Osteocyte (in vitro differentiated cells): ENCODE data around the gene CAMKMT. TPM values are rescaled to one million over a fixed set of nuclear protein-coding genes. Genes with fewer than 3 reads are reported as not detected.

Experiments
- DNase-seq: peaks from one replicate; pipeline ENCODE4 v3.0.0; 2021; ENCODE audit warnings: mixed read lengths; ENCODE audit not compliant: unreplicated experiment; ENCODE audit errors: extremely low spot score
- H3K27ac Mint-ChIP-seq: one replicate; pipeline ENCODE4 v1.8.0; 2021; ENCODE audit warnings: mild to moderate bottlenecking, mixed read lengths; ENCODE audit not compliant: unreplicated experiment
- H3K27me3 Mint-ChIP-seq: one replicate; pipeline ENCODE4 v1.8.0; 2021; ENCODE audit warnings: mixed read lengths; ENCODE audit not compliant: unreplicated experiment
- H3K36me3 Mint-ChIP-seq: one replicate; pipeline ENCODE4 v1.8.0; 2021; ENCODE audit warnings: mixed read lengths; ENCODE audit not compliant: unreplicated experiment
- H3K4me1 Mint-ChIP-seq: one replicate; pipeline ENCODE4 v1.8.0; 2021; ENCODE audit warnings: mixed read lengths; ENCODE audit not compliant: unreplicated experiment
- H3K4me3 Mint-ChIP-seq: one replicate; pipeline ENCODE4 v1.8.0; 2021; ENCODE audit warnings: mild to moderate bottlenecking, moderate library complexity, mixed read lengths; ENCODE audit not compliant: unreplicated experiment
- H3K9me3 Mint-ChIP-seq: one replicate; pipeline ENCODE4 v1.8.0; 2021; ENCODE audit warnings: mixed read lengths; ENCODE audit not compliant: unreplicated experiment
- total RNA-seq: library from RNA; stranded (reverse); gene quantifications from 2 replicates; pipeline ENCODE4 v1.2.1, GENCODE V29; 2021
- TF ChIP-seq, protein P1 (sequence below): fragments of 200-600 bp; sonication (generic); IDR thresholded peaks from 2 replicates; pipeline ENCODE4 v1.5.0; 2021; ENCODE audit warnings: antibody characterized with exemption, mild to moderate bottlenecking, moderate library complexity

Gene CAMKMT
- total RNA-seq, 1 donor from 2014 or later, result 10.9 TPM

GRCh38 chr2:44785433-44785832 lies 423.7 kb downstream of the CAMKMT start:
- Mint-ChIP-seq H3K9me3 (peaks cover 5% of the 10 kb centered on the region), H3K36me3 (peaks cover 2% of the 10 kb centered on the region), H3K4me3 (no peak overlapping the region), H3K4me1 (no peaks in the 10 kb centered on the region), H3K27me3 (peaks cover 35% of the 10 kb centered on the region), H3K27ac (no peak overlapping the region)
- DNase-seq, result no peak
- TF ChIP-seq, protein P1, sequence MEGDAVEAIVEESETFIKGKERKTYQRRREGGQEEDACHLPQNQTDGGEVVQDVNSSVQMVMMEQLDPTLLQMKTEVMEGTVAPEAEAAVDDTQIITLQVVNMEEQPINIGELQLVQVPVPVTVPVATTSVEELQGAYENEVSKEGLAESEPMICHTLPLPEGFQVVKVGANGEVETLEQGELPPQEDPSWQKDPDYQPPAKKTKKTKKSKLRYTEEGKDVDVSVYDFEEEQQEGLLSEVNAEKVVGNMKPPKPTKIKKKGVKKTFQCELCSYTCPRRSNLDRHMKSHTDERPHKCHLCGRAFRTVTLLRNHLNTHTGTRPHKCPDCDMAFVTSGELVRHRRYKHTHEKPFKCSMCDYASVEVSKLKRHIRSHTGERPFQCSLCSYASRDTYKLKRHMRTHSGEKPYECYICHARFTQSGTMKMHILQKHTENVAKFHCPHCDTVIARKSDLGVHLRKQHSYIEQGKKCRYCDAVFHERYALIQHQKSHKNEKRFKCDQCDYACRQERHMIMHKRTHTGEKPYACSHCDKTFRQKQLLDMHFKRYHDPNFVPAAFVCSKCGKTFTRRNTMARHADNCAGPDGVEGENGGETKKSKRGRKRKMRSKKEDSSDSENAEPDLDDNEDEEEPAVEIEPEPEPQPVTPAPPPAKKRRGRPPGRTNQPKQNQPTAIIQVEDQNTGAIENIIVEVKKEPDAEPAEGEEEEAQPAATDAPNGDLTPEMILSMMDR, result no peak

GRCh38 chr2:44786045-44786816 lies 424.5 kb downstream of the CAMKMT start:
- TF ChIP-seq, protein P1, result no peak
- Mint-ChIP-seq H3K9me3 (peaks cover 5% of the 10 kb centered on the region), H3K4me3 (no peak overlapping the region), H3K27ac (no peak overlapping the region), H3K27me3 (peaks cover 37% of the 10 kb centered on the region), H3K4me1 (no peaks in the 10 kb centered on the region), H3K36me3 (peaks cover 2% of the 10 kb centered on the region)
- DNase-seq, result peak; percentile 64

DNA sequence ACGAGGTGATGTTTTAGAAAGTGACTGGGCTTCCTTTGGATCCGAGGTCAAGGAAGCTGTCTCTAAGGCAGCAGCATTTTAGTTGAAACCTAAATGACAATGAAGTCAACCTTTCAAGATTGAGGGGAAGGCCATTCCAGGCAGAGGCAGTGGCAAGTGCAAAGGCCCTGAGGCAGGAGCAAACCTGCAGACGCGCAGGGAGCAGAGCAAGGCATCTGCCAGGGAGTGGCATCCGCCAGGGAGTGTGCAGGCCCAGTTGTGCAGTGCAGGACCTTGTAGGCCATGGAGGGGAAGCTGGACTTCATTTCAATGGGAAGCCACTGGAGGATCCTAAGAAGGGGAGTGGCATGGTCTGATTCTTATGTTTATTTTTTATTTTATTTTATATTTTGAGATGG lies 425.1 kb downstream of the CAMKMT start:
- Mint-ChIP-seq H3K9me3 (peaks cover 1% of the 10 kb centered on the region), H3K4me1 (no peaks in the 10 kb centered on the region), H3K36me3 (no peaks in the 10 kb centered on the region), H3K27ac (no peak overlapping the region), H3K4me3 (no peak overlapping the region), H3K27me3 (peaks cover 37% of the 10 kb centered on the region)
- TF ChIP-seq, protein P1, result no peak
- DNase-seq, result peak; percentile 70

DNA sequence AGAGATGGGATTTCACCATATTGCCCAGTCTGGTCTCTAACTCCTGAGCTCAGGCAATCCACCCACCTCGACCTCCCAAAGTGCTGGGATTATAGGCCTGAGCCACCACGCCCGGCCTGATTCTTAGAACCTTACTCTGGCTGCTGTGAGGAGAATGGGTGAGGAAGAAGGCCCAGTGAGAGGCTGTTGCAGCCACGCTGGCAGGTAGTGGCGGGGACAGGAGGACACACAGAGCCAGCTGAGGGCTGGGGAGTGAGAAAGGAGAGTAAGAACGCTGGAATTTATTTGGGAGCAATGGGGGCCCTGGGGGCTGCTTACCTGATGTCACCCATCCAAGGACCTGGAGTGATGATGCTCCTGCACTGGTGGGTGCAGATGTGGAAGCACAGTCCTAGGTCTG lies 425.9 kb downstream of the CAMKMT start:
- DNase-seq, result peak; percentile 73
- Mint-ChIP-seq H3K4me3 (no peak overlapping the region), H3K9me3 (no peaks in the 10 kb centered on the region), H3K36me3 (no peaks in the 10 kb centered on the region), H3K4me1 (no peaks in the 10 kb centered on the region), H3K27ac (no peak overlapping the region), H3K27me3 (peaks cover 42% of the 10 kb centered on the region)
- TF ChIP-seq, protein P1, result no peak

GRCh38 chr2:44789446-44789845 lies 427.7 kb downstream of the CAMKMT start:
- TF ChIP-seq, protein P1, result no peak
- no peak overlapping the region for H3K27ac Mint-ChIP-seq

More at GRCh38 chr2:44789446-44789845, 427.7 kb downstream of the CAMKMT start:
- DNase-seq, result no peak
- H3K9me3 Mint-ChIP-seq, result no peaks in the 10 kb centered on the region
- no peaks in the 10 kb centered on the region for H3K4me1 Mint-ChIP-seq
- H3K36me3 Mint-ChIP-seq, result no peaks in the 10 kb centered on the region
- no peak overlapping the region for H3K4me3 Mint-ChIP-seq
- peaks cover 46% of the 10 kb centered on the region for H3K27me3 Mint-ChIP-seq
